Esophagus squamous epithelium (tissue), 5 donors: ENCODE data around the gene MYCBP2. TPM values are rescaled to one million over a fixed set of nuclear protein-coding genes. Genes with fewer than 3 reads are reported as not detected.
A peak's percentile ranks its signal among the peaks of the same experiment; 100 is the strongest.

ENCODE experiments used
- DNase-seq: peaks from one replicate; lab custom pipeline; 2025; lab: John Stamatoyannopoulos, UW
- H3K27ac ChIP-seq, 4 donors: fragments of 200-600 bp; sonication (generic); one replicate each; pipeline ENCODE4 v1.5.1; 2016 to 2019; ENCODE audit warnings: mild to moderate bottlenecking in 1 of 4
- H3K27me3 ChIP-seq, 4 donors: fragments of 200-600 bp; sonication (generic); 1 replicate in 3 of 4; 2 replicates in 1 of 4; pipeline versions ENCODE4 v1.5.1 to v1.6.0; 2017 to 2021; ENCODE audit warnings: antibody characterized with exemption in 1 of 4
- H3K36me3 ChIP-seq, 3 donors: fragments of 200-600 bp; sonication (generic); one replicate each; pipeline ENCODE4 v1.5.1; 2016 to 2019
- H3K4me1 ChIP-seq, 3 donors: fragments of 200-600 bp; sonication (generic); one replicate each; pipeline ENCODE4 v1.5.1; 2017 to 2019
- H3K4me3 ChIP-seq, 4 donors: fragments of 200-600 bp; sonication (generic); 1 replicate in 3 of 4; 2 replicates in 1 of 4; pipeline ENCODE4 v1.5.1; 2016 to 2019; ENCODE audit warnings: mild to moderate bottlenecking in 2 of 4, moderate library complexity in 1 of 4
- H3K9me3 ChIP-seq, 3 donors: fragments of 200-600 bp; sonication (generic); one replicate each; pipeline ENCODE4 v1.5.1; 2016 to 2019
- CTCF ChIP-seq, 6 experiments: fragments of 450-650 bp in 4 of 6; fragments of 200-600 bp in 2 of 6; sonication (generic) in 2 of 6; IDR thresholded peaks; one replicate each; pipeline ENCODE4 v1.5.1; 2016 to 2019; ENCODE audit warnings: antibody characterized with exemption in 6 of 6, mild to moderate bottlenecking in 4 of 6, moderate library complexity in 4 of 6
- POLR2A ChIP-seq, 4 donors: fragments of 450-650 bp; IDR thresholded peaks; one replicate each; pipeline ENCODE4 v1.6.1; 2017; ENCODE audit warnings: antibody characterized with exemption in 4 of 4, mild to moderate bottlenecking in 4 of 4, moderate library complexity in 3 of 4
- WGBS, 2 donors: methylation state at CpG; one replicate each; pipeline ENCODE4 v1.1.5; 2018; 5-methylcytosine and 5-hydroxymethylcytosine counted together
- intact Hi-C: fragments of 100-400 bp; cut with DNase I; formaldehyde crosslinking; loops from one replicate; pipeline ENCODE4 v1.15.0; 2022
- total RNA-seq, 4 donors: library from RNA; depleted of rRNA; stranded (reverse); fragments of >200 nt; gene quantifications; one replicate each; pipeline ENCODE4 v1.1.0, GENCODE V29; 2016
- donor health status: DM: yes; HTN: yes; CAD: no.

The MYCBP2 gene
- total RNA-seq, 4 donors from 2014 or later = 80.9 to 167 (median 130) TPM

- intact Hi-C loops = no loop called here
- no peak for DNase-seq
- H3K4me3 ChIP-seq = no peak overlapping the region
- H3K36me3 ChIP-seq = no peaks in the 10 kb centered on the region
- H3K27ac ChIP-seq = peak overlapping the region in 1 of 4 donors; percentile 7
- H3K9me3 ChIP-seq = no peaks in the 10 kb centered on the region
- TF ChIP-seq POLR2A (IDR thresholded peaks at IDR 0.05) (no peak), CTCF (IDR thresholded peaks at IDR 0.05) (no peak)
- no peaks in the 10 kb centered on the region for H3K27me3 ChIP-seq
- H3K4me1 ChIP-seq = peaks cover 5 to 70% (median 23%) of the 10 kb centered on the region in 3 donors
Observed at GRCh38 chr13:77306458-77306857, 20.4 kb downstream of the MYCBP2 start.

- intact Hi-C loops = no loop called here
- Histone ChIP-seq H3K4me1 (peaks cover 5 to 69% (median 27%) of the 10 kb centered on the region in 3 donors), H3K4me3 (no peak overlapping the region)
Observed at GRCh38 chr13:77305266-77305665, 21.6 kb downstream of the MYCBP2 start.

GRCh38 chr13:77300176-77301037 lies 26.5 kb downstream of the MYCBP2 start:
- TF ChIP-seq CTCF (IDR thresholded peaks at IDR 0.05) (no peak), POLR2A (IDR thresholded peaks at IDR 0.05) (no peak)
- Histone ChIP-seq H3K9me3 (no peaks in the 10 kb centered on the region), H3K27me3 (no peaks in the 10 kb centered on the region), H3K36me3 (peaks cover 0 to 8% (median 0%) of the 10 kb centered on the region in 3 donors), H3K4me3 (no peak overlapping the region), H3K27ac (peak overlapping the region in 3 of 4 donors; percentile 16 to 31 (median 22)), H3K4me1 (peaks cover 0 to 60% (median 23%) of the 10 kb centered on the region in 3 donors)
- no peak for DNase-seq
- intact Hi-C loops = no loop called here
- WGBS, 2 donors = 42 to 48% methylated on average over 5 of the region's 5 CpGs

More at GRCh38 chr13:77305266-77305665, 21.6 kb downstream of the MYCBP2 start:
- Histone ChIP-seq H3K36me3 (no peaks in the 10 kb centered on the region), H3K27ac (peak overlapping the region in 1 of 4 donors; percentile 6), H3K9me3 (no peaks in the 10 kb centered on the region), H3K27me3 (no peaks in the 10 kb centered on the region)
- no peak for DNase-seq
- TF ChIP-seq POLR2A (IDR thresholded peaks at IDR 0.05) = no peak
- no peak for TF ChIP-seq CTCF (IDR thresholded peaks at IDR 0.05)

GRCh38 chr13:77299587-77299986 lies 27.3 kb downstream of the MYCBP2 start:
- Histone ChIP-seq H3K27me3 (no peaks in the 10 kb centered on the region), H3K4me1 (peaks cover 0 to 53% (median 23%) of the 10 kb centered on the region in 3 donors), H3K27ac (peak overlapping the region in 1 of 4 donors; percentile 10), H3K9me3 (no peaks in the 10 kb centered on the region), H3K36me3 (peaks cover 0 to 16% (median 0%) of the 10 kb centered on the region in 3 donors), H3K4me3 (no peak overlapping the region)
- TF ChIP-seq POLR2A (IDR thresholded peaks at IDR 0.05) (no peak), CTCF (IDR thresholded peaks at IDR 0.05) (no peak)
- WGBS, 2 donors = 54 to 63% methylated on average over 1 of the region's 1 CpG
- DNase-seq = no peak
- intact Hi-C loops = no loop called here

- peaks cover 0 to 53% (median 23%) of the 10 kb centered on the region in 3 donors for H3K4me1 ChIP-seq
- no peak overlapping the region for H3K4me3 ChIP-seq
- H3K27me3 ChIP-seq = no peaks in the 10 kb centered on the region
- no peak overlapping the region for H3K27ac ChIP-seq
- TF ChIP-seq POLR2A (IDR thresholded peaks at IDR 0.05) (no peak), CTCF (IDR thresholded peaks at IDR 0.05) (no peak)
- peaks cover 0 to 26% (median 0%) of the 10 kb centered on the region in 3 donors for H3K36me3 ChIP-seq
- DNase-seq = no peak
- 74 to 75% methylated on average over 3 of the region's 3 CpGs for WGBS, 2 donors
- H3K9me3 ChIP-seq = no peaks in the 10 kb centered on the region
- intact Hi-C loops = no loop called here
Observed at GRCh38 chr13:77298426-77298825, 28.5 kb downstream of the MYCBP2 start.
